Nephron (organoid): ENCODE results near the gene AEN.

Experiments
- H3K27ac Mint-ChIP-seq, 3 experiments: 2 replicates each; pipeline ENCODE4 v1.8.0; 2020; ENCODE audit warnings: mixed read lengths in 3 of 3, mild to moderate bottlenecking in 2 of 3, moderate library complexity in 1 of 3
- H3K27me3 Mint-ChIP-seq: 2 replicates; pipeline ENCODE4 v1.8.0; 2021; ENCODE audit warnings: low read depth, mild to moderate bottlenecking, moderate library complexity, mixed read lengths
- H3K36me3 Mint-ChIP-seq: 2 replicates; pipeline ENCODE4 v1.8.0; 2020; ENCODE audit warnings: low read depth, mixed read lengths
- H3K4me1 Mint-ChIP-seq: 2 replicates; pipeline ENCODE4 v1.8.0; 2020; ENCODE audit warnings: mixed read lengths
- H3K4me3 Mint-ChIP-seq, 3 experiments: 2 replicates each; pipeline ENCODE4 v1.8.0; 2020; ENCODE audit warnings: mild to moderate bottlenecking in 3 of 3, mixed read lengths in 3 of 3, moderate library complexity in 2 of 3
- H3K9me3 Mint-ChIP-seq: 2 replicates; pipeline ENCODE4 v1.8.0; 2020; ENCODE audit warnings: mixed read lengths
- TF ChIP-seq, protein P1 (sequence below), 3 experiments: fragments of 200-600 bp; sonication (generic); IDR thresholded peaks; one replicate each; pipeline ENCODE4 v1.5.0; 2021; ENCODE audit warnings: antibody characterized with exemption in 3 of 3; ENCODE audit not compliant: unreplicated experiment in 3 of 3

The AEN gene

DNA sequence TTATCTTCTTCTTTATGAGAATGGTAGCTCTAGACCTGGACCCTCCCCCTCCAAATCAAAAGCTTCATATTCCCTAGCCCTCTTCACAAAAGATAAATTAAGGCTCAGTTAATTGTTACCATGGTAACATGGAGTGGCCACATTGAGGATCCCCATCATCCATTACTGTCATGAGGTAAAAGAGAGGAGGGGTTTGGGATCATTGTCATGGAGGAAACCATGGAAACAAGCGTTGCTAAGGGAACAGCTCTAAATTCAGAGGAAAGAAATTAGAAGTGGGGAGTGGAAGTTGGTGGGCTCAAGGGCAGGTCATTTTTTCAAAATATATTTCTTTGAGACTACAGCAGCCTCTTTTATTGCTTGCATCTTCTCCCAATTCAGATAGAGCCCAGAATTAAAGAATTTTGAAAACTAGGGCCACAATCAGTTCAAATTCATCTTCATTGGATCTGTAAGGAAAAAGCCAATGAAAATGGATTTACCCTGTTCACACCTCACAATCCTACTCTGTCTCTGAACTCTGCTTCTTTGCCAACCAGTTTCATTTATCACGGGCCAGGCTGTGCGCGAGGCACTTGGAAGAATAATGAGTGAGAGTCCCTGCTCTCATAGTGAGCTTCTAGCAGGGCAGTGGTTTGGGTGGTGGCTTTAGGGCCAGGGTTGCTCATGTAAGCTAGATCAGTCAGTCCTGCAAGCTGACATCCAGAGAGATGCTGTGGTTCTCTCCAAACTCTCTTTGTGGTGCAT, 11.6 kb upstream of the AEN start:
- H3K4me3 Mint-ChIP-seq, result no peak overlapping the region
- TF ChIP-seq, protein P1, sequence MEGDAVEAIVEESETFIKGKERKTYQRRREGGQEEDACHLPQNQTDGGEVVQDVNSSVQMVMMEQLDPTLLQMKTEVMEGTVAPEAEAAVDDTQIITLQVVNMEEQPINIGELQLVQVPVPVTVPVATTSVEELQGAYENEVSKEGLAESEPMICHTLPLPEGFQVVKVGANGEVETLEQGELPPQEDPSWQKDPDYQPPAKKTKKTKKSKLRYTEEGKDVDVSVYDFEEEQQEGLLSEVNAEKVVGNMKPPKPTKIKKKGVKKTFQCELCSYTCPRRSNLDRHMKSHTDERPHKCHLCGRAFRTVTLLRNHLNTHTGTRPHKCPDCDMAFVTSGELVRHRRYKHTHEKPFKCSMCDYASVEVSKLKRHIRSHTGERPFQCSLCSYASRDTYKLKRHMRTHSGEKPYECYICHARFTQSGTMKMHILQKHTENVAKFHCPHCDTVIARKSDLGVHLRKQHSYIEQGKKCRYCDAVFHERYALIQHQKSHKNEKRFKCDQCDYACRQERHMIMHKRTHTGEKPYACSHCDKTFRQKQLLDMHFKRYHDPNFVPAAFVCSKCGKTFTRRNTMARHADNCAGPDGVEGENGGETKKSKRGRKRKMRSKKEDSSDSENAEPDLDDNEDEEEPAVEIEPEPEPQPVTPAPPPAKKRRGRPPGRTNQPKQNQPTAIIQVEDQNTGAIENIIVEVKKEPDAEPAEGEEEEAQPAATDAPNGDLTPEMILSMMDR (IDR thresholded peaks at IDR 0.05; ENCODE audit: unreplicated experiment in 3 of 3), result no peak
- peaks cover 23% of the 10 kb centered on the region for H3K4me1 Mint-ChIP-seq
- no peaks in the 10 kb centered on the region for H3K9me3 Mint-ChIP-seq
- H3K27me3 Mint-ChIP-seq, result peaks cover 98% of the 10 kb centered on the region
- H3K27ac Mint-ChIP-seq, result no peak overlapping the region
- H3K36me3 Mint-ChIP-seq, result no peaks in the 10 kb centered on the region

DNA sequence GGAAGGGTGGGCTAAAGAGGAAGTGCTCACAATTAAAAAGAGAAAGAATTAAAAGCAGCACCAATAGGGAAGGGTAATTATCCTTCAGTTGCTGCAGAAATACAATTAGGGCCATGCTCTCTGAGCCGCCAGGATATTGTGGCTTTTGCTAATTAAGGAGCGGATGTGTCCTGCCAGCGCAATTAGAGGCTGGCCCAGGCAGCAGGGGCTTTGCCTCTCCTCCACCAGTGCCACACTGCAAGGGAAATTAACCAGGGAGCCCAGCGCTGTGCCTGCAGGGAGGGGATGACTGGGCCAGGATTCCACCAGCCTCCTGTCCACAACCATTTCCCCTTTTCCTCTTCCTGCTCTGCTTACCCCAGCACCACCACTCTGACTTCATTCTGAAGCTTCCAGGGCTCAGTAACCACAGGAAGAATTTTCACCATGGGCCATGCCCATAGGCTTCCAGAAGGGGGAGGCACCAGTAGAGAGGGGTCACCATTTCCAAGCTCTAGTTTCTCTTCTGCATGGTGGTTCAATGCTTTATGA, 10.4 kb upstream of the AEN start:
- H3K9me3 Mint-ChIP-seq, result no peaks in the 10 kb centered on the region
- H3K27ac Mint-ChIP-seq, result no peak overlapping the region
- H3K27me3 Mint-ChIP-seq, result peaks cover 92% of the 10 kb centered on the region
- TF ChIP-seq, protein P1 (IDR thresholded peaks at IDR 0.05; ENCODE audit: unreplicated experiment in 3 of 3), result no peak
- H3K4me1 Mint-ChIP-seq, result peaks cover 15% of the 10 kb centered on the region
- no peak overlapping the region for H3K4me3 Mint-ChIP-seq
- H3K36me3 Mint-ChIP-seq, result no peaks in the 10 kb centered on the region

DNA sequence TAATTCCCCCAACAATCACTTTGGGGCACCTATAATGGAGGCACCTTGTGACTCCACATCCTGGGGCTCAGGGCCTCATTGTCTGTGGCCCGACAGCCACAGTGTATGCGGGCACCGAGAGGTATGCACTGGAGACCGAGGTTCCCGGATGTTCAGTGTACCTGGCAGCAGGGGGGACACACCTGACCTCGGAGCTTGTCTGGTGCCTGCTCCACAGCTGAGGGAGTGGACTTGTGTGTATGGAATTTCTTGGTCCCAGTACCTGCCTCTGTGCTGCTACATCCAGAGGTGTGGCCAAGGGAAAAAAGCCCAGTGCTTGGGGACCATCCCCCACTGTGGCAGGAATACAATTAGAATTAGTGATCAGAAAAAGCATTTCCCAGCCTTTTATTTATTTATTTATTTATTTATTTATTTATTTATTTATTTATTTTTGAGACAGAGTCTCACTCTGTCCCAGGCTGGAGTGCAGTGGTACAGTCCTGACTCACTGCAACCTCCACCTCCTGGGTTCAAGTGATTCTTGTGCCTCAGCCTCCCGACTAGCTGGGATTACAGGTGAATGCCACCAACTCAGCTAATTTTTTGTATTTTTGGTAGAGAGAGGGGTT, 8.8 kb upstream of the AEN start:
- peaks cover 77% of the 10 kb centered on the region for H3K27me3 Mint-ChIP-seq
- H3K4me1 Mint-ChIP-seq, result peaks cover 6% of the 10 kb centered on the region
- TF ChIP-seq, protein P1 (IDR thresholded peaks at IDR 0.05; ENCODE audit: unreplicated experiment in 3 of 3), result no peak
- H3K36me3 Mint-ChIP-seq, result no peaks in the 10 kb centered on the region
- H3K4me3 Mint-ChIP-seq, result no peak overlapping the region
- H3K9me3 Mint-ChIP-seq, result no peaks in the 10 kb centered on the region
- H3K27ac Mint-ChIP-seq, result no peak overlapping the region

DNA sequence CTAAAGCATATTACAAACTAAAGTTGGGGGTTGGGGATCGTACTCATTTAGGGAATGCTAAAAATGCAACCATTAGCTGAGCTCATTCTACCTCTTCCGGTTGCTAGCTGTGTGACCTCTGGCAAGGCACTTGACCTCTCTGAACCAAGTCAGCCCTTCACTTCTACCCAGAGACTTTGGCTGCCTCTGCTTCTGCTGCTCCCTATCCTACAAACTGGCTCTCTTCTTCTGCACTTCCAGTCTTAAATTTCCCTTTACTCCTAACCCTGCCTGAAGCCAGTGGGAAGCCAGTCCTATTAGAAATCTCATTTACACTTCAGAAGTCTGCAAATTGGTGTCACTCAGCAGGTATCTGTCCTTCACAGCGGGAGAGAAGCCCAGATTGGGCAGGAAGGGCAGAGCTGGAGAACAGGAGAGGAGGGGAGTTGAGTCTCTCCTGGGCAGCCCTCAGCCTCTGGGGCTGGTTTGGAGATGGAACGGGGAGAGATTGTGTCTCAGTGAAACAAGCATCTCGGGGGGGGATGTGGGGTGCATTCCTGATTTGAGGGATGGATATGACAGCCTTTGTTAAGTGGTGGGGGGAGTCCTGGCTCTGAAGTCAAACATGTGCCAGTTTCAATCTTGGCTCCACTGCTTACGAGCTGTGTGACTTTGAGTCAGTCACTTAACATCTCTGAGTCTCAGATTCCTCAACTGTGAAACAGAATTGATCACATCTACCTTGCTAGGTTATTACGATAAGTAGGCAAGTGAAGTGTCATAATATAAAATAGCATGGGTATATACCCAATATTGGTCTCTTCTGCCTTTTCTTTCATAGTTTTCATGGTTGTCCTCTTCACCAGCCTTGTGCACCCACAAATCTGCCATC, 7.8 kb upstream of the AEN start:
- no peak overlapping the region for H3K4me3 Mint-ChIP-seq
- H3K9me3 Mint-ChIP-seq, result no peaks in the 10 kb centered on the region
- H3K4me1 Mint-ChIP-seq, result peaks cover 6% of the 10 kb centered on the region
- H3K27ac Mint-ChIP-seq, result no peak overlapping the region
- TF ChIP-seq, protein P1 (IDR thresholded peaks at IDR 0.05; ENCODE audit: unreplicated experiment in 3 of 3), result no peak
- no peaks in the 10 kb centered on the region for H3K36me3 Mint-ChIP-seq
- H3K27me3 Mint-ChIP-seq, result peaks cover 73% of the 10 kb centered on the region

DNA sequence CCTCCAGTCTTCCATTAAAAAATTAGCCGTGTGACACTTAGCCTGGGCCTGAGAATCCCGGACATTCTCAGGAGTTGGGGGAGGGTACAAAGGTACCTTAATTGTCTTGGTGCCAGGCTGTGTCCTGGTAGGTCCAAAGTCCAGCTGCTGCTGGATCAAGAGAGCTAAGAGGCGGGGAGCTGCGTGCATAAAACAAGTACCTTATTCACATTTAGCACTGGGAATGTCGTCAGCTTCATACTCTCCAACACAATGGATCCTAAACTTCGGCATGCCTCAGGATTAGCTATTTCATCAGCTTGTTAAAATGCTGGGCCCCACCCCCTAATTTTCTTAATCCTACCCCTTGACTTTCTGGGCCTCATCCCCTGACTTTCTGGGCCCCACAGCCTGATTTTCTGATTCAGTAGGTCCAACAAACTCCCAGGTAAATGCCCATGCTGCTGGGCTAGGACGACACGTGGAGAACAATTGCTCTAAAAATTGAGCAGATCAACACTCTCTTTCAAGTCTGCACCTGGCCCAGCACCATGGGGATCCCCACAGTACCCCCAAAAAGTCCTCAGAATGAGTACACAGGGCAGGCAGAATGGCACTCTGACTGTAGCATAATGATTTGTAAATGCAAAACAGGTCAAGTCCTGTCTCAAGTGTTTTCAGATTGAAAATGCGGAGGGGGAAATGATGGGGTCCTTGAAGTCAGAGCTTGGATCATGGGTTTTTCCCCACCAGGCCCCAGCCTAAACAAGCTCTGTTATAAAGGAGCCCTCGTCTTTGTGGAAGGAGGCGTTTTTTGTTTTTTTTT, 5.6 kb upstream of the AEN start:
- H3K9me3 Mint-ChIP-seq, result no peaks in the 10 kb centered on the region
- H3K4me3 Mint-ChIP-seq, result no peak overlapping the region
- no peaks in the 10 kb centered on the region for H3K36me3 Mint-ChIP-seq
- peak overlapping the region; percentile 32 to 77 (median 51) for H3K27ac Mint-ChIP-seq
- peaks cover 55% of the 10 kb centered on the region for H3K27me3 Mint-ChIP-seq
- H3K4me1 Mint-ChIP-seq, result peaks cover 6% of the 10 kb centered on the region
- TF ChIP-seq, protein P1 (IDR thresholded peaks at IDR 0.05; ENCODE audit: unreplicated experiment in 3 of 3), result no peak
